ENCODE measurements around the gene PAIP2. TPM values are rescaled to one million over a fixed set of nuclear protein-coding genes. Genes with fewer than 3 reads are reported as not detected.

PAIP2 gene
- total RNA-seq, 4 donors from 2014 or later, result 78.5 to 131 (median 93.3) TPM

DNA sequence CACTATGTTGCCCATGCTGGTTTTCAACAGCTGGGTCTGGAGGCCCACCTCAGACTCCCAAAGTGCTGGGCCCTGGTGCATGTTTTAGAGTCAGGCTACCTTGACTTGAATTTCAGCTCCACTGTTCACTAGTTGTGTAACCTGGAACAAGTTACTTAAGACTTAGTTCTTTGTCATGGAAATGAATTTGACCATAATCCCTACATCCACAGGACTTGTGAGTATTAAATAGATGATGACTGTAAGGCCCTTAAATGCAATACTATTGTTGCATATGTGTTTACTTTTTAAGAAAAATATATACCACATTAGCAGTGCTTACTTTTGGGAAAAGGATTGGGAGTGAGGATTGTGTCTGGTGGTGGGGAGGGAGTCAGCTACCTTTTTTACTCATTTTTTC, 16.4 kb downstream of the PAIP2 start:
- H3K4me1 ChIP-seq, result peaks cover 0 to 61% (median under 1%) of the 10 kb centered on the region in 3 donors
- TF ChIP-seq, protein P1, sequence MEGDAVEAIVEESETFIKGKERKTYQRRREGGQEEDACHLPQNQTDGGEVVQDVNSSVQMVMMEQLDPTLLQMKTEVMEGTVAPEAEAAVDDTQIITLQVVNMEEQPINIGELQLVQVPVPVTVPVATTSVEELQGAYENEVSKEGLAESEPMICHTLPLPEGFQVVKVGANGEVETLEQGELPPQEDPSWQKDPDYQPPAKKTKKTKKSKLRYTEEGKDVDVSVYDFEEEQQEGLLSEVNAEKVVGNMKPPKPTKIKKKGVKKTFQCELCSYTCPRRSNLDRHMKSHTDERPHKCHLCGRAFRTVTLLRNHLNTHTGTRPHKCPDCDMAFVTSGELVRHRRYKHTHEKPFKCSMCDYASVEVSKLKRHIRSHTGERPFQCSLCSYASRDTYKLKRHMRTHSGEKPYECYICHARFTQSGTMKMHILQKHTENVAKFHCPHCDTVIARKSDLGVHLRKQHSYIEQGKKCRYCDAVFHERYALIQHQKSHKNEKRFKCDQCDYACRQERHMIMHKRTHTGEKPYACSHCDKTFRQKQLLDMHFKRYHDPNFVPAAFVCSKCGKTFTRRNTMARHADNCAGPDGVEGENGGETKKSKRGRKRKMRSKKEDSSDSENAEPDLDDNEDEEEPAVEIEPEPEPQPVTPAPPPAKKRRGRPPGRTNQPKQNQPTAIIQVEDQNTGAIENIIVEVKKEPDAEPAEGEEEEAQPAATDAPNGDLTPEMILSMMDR (IDR thresholded peaks at IDR 0.05), result no peak
- TF ChIP-seq POLR2A (IDR thresholded peaks at IDR 0.05), result no peak
- TF ChIP-seq EP300 (IDR thresholded peaks at IDR 0.05), result no peak
- TF ChIP-seq POLR2AphosphoS5 (IDR thresholded peaks at IDR 0.05), result no peak
- H3K4me3 ChIP-seq, result no peak overlapping the region
- H3K9me3 ChIP-seq, result no peaks in the 10 kb centered on the region
- no peak for ATAC-seq
- peaks cover 0 to 13% of the 10 kb centered on the region in 2 donors for H3K36me3 ChIP-seq
- no peak overlapping the region for H3K27ac ChIP-seq
- H3K27me3 ChIP-seq, result no peaks in the 10 kb centered on the region

DNA sequence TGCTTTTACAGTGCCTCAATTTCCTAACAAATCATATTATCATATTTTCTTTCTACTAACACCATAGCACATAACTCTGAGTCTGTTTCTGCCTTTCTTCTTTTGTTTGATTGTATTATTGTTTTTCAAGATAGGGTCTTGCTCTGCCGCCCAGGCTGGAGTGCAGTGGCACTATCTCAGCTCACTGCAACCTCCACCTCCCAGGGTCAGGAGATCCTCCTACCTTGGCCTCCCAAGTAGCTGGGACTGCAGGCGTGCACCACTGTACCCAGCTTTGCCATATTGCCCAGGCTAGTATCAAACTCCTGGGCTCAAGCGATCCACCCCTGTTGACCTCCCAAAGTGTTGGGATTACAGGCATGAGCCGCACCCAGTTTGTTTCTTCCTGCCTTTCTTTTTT, 18.7 kb downstream of the PAIP2 start:
- Histone ChIP-seq H3K36me3 (peaks cover 0 to 30% of the 10 kb centered on the region in 2 donors), H3K27me3 (no peaks in the 10 kb centered on the region), H3K4me3 (no peak overlapping the region), H3K27ac (no peak overlapping the region), H3K4me1 (peaks cover 0 to 54% (median 0%) of the 10 kb centered on the region in 3 donors), H3K9me3 (no peaks in the 10 kb centered on the region)
- no peak for TF ChIP-seq POLR2AphosphoS5 (IDR thresholded peaks at IDR 0.05)
- TF ChIP-seq, protein P1 (IDR thresholded peaks at IDR 0.05), result no peak
- TF ChIP-seq EP300 (IDR thresholded peaks at IDR 0.05), result no peak
- TF ChIP-seq POLR2A (IDR thresholded peaks at IDR 0.05), result no peak
- no peak for ATAC-seq
- 88 to 91% methylated on average over 4 of the region's 4 CpGs for WGBS, 2 donors (ENCODE audit: low coverage in 1 of 2)

DNA sequence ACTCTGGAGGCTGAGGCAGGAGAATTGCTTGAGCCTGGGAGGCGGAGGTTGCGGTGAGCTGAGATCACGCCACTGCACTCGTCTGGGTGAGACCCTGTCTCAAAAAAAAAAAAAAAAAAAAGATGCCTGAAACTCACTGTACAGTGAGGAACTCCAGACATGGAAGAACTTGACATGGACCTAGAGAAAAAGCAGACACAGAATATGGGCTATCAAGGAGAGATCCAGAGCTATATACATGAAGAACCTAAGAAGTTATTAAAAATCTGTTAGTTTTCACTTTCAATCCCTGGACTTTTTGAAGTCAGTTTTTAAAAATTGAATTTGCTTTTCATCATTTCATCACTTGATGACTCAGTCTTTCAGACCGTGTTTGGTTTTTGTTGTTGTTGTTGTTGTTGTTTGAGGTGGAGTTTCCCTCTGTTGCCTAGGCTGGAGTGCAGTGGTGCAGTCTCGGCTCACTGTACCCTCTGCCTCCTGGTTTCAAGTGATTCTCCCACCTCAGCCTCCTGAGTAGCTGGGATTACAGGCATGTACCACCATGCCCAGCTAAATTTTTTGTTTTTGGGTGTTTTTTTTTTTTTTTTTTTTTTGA, 20.3 kb downstream of the PAIP2 start:
- no peaks in the 10 kb centered on the region for H3K27me3 ChIP-seq
- ATAC-seq, result no peak
- 50 to 68% methylated on average over 1 to 6 of the region's 6 CpGs for WGBS, 2 donors (ENCODE audit: low coverage in 1 of 2)
- H3K36me3 ChIP-seq, result peaks cover 0 to 46% of the 10 kb centered on the region in 2 donors
- H3K27ac ChIP-seq, result no peak overlapping the region
- no peak overlapping the region for H3K4me3 ChIP-seq
- H3K9me3 ChIP-seq, result no peaks in the 10 kb centered on the region
- TF ChIP-seq EP300 (IDR thresholded peaks at IDR 0.05) (no peak), POLR2A (IDR thresholded peaks at IDR 0.05) (no peak), POLR2AphosphoS5 (IDR thresholded peaks at IDR 0.05) (no peak)
- TF ChIP-seq, protein P1 (IDR thresholded peaks at IDR 0.05), result no peak
- H3K4me1 ChIP-seq, result peaks cover 0 to 38% (median 0%) of the 10 kb centered on the region in 3 donors

DNA sequence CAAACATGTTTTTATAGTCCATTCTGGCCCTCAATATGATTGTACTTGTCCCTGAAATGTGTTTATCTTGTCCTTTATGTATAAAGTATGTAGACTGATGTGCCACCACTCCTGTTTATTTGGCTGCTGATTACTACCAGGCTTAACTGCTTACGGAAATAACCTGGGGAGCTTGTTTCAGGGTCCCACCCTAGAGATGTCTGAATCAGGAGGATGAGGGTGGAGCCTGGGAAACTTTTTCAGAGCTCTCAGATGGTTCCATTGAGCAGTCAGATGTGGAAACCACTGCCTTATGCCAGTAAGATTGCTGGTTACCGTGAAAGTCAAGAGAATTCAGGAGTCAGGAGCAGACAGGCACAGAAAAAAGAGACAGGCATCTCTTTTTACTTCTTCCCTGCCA, 22.3 kb downstream of the PAIP2 start:
- no peak for ATAC-seq
- peaks cover 0 to 25% (median 0%) of the 10 kb centered on the region in 3 donors for H3K4me1 ChIP-seq
- peaks cover 0 to 57% of the 10 kb centered on the region in 2 donors for H3K36me3 ChIP-seq
- H3K27ac ChIP-seq, result no peak overlapping the region
- TF ChIP-seq EP300 (IDR thresholded peaks at IDR 0.05), result no peak
- TF ChIP-seq POLR2AphosphoS5 (IDR thresholded peaks at IDR 0.05), result no peak
- TF ChIP-seq POLR2A (IDR thresholded peaks at IDR 0.05), result no peak
- TF ChIP-seq, protein P1 (IDR thresholded peaks at IDR 0.05), result no peak
- no peak overlapping the region for H3K4me3 ChIP-seq
- WGBS, 2 donors (ENCODE audit: low coverage in 1 of 2), result 76 to 80% methylated on average over 2 of the region's 2 CpGs
- H3K27me3 ChIP-seq, result no peaks in the 10 kb centered on the region
- H3K9me3 ChIP-seq, result no peaks in the 10 kb centered on the region

DNA sequence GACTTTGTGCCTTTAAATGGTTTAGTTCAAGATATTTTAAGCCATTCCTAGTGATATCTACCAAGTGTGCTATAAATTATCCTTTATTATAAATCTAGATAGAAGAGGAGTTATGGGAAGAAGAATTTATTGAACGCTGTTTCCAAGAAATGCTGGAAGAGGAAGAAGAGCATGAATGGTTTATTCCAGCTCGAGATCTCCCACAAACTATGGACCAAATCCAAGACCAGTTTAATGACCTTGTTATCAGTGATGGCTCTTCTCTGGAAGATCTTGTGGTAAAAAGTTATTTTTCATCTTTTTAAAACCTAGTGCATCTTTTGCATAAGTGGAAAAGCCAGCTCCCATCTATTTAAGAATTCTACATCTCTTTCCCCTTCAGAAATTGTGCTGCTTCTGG, 22.8 kb downstream of the PAIP2 start:
- Histone ChIP-seq H3K27ac (no peak overlapping the region), H3K27me3 (no peaks in the 10 kb centered on the region), H3K4me1 (peaks cover 0 to 23% (median 0%) of the 10 kb centered on the region in 3 donors), H3K36me3 (peaks cover 0 to 62% of the 10 kb centered on the region in 2 donors), H3K4me3 (no peak overlapping the region), H3K9me3 (no peaks in the 10 kb centered on the region)
- ATAC-seq, result no peak
- TF ChIP-seq EP300 (IDR thresholded peaks at IDR 0.05), result no peak
- TF ChIP-seq POLR2A (IDR thresholded peaks at IDR 0.05), result no peak
- TF ChIP-seq POLR2AphosphoS5 (IDR thresholded peaks at IDR 0.05), result no peak
- TF ChIP-seq, protein P1 (IDR thresholded peaks at IDR 0.05), result no peak
- 64 to 67% methylated on average over 2 of the region's 2 CpGs for WGBS, 2 donors (ENCODE audit: low coverage in 1 of 2)
